DND-41 (cell line): Measurements from ENCODE around the gene PPFIBP1.

ENCODE experiments used
- ATAC-seq: fragments of 200-7000 bp; cut with Tn5 transposase; 3 replicates; pipeline ENCODE4 v1.9.1; 2021; ENCODE audit warnings: low read depth; ENCODE audit not compliant: insufficient read depth
- DNase-seq: peaks from one replicate; pipeline ENCODE4 v3.0.0-alpha.2; 2020
- H2AFZ ChIP-seq: 2 replicates; pipeline ENCODE4 v1.6.0; 2012; ENCODE audit warnings: low read depth, low read length
- H3K27ac ChIP-seq: 2 replicates; pipeline ENCODE4 v1.5.1; 2012; ENCODE audit warnings: low read length, inconsistent platforms
- H3K27me3 ChIP-seq: fragments of 200-600 bp; sonication (generic); 2 replicates; pipeline ENCODE4 v1.6.0; 2012; ENCODE audit warnings: low read length, mild to moderate bottlenecking, inconsistent platforms; ENCODE audit not compliant: insufficient read depth, poor library complexity
- H3K36me3 ChIP-seq: 2 replicates; pipeline ENCODE4 v1.5.1; 2012; ENCODE audit warnings: low read length, inconsistent platforms; ENCODE audit not compliant: insufficient read depth
- H3K4me1 ChIP-seq: 2 replicates; pipeline ENCODE4 v1.5.1; 2012; ENCODE audit warnings: mild to moderate bottlenecking, low read length; ENCODE audit not compliant: insufficient read depth
- H3K4me2 ChIP-seq: 2 replicates; pipeline ENCODE4 v1.6.0; 2012; ENCODE audit warnings: mild to moderate bottlenecking, moderate library complexity, low read length, inconsistent platforms; ENCODE audit not compliant: insufficient read depth
- H3K4me3 ChIP-seq, 2 experiments: fragments of 200-600 bp in 1 of 2; shearing (Covaris generic) in 1 of 2; 2 replicates each; pipeline ENCODE4 v1.5.1; 2012 to 2016; ENCODE audit warnings: inconsistent platforms in 2 of 2, low read length in 2 of 2, mild to moderate bottlenecking in 2 of 2, low read depth in 1 of 2, moderate library complexity in 1 of 2
- H3K79me2 ChIP-seq: 2 replicates; pipeline ENCODE4 v1.6.0; 2012; ENCODE audit warnings: low read length, inconsistent platforms; ENCODE audit not compliant: insufficient read depth
- H3K9ac ChIP-seq: 2 replicates; pipeline ENCODE4 v1.6.0; 2012; ENCODE audit warnings: low read depth, mild to moderate bottlenecking, inconsistent platforms, low read length, moderate library complexity
- H3K9me3 ChIP-seq: 2 replicates; pipeline ENCODE4 v1.5.1; 2012; ENCODE audit warnings: low read length, moderate library complexity, mild to moderate bottlenecking, inconsistent platforms; ENCODE audit not compliant: insufficient read depth, severe bottlenecking
- H4K20me1 ChIP-seq: 2 replicates; pipeline ENCODE4 v1.6.0; 2012; ENCODE audit warnings: low read length; ENCODE audit not compliant: insufficient read depth
- CTCF ChIP-seq: IDR thresholded peaks from 2 replicates; pipeline ENCODE4 v1.5.1; 2012; ENCODE audit warnings: borderline replicate concordance, low read length, moderate library complexity, mild to moderate bottlenecking; ENCODE audit not compliant: poor library complexity, severe bottlenecking; ENCODE audit errors: extremely low read depth
- EZH2 ChIP-seq: IDR thresholded peaks from 3 replicates; pipeline ENCODE4 v1.6.1; 2012; ENCODE audit warnings: borderline replicate concordance, low read depth, mild to moderate bottlenecking, moderate library complexity, low read length, inconsistent platforms; ENCODE audit not compliant: severe bottlenecking

Gene PPFIBP1

GRCh38 chr12:27674989-27675388 is 151.0 kb downstream of the PPFIBP1 start:
- Histone ChIP-seq H3K4me2 (no peak overlapping the region), H3K4me1 (no peaks in the 10 kb centered on the region), H3K79me2 (no peaks in the 10 kb centered on the region), H2AFZ (no peak overlapping the region), H3K36me3 (no peaks in the 10 kb centered on the region), H3K27me3 (peaks cover 4% of the 10 kb centered on the region), H3K9ac (no peak overlapping the region), H4K20me1 (no peaks in the 10 kb centered on the region), H3K9me3 (no peaks in the 10 kb centered on the region), H3K4me3 (no peak overlapping the region), H3K27ac (no peak overlapping the region)
- TF ChIP-seq EZH2 = no peak
- no peak for TF ChIP-seq CTCF
- DNase-seq (no peak), ATAC-seq (no peak)

GRCh38 chr12:27680619-27681018 is 156.6 kb downstream of the PPFIBP1 start:
- TF ChIP-seq EZH2 (no peak), CTCF (no peak)
- Histone ChIP-seq H3K27me3 (peaks cover 4% of the 10 kb centered on the region), H3K4me1 (no peaks in the 10 kb centered on the region), H3K9me3 (no peaks in the 10 kb centered on the region), H3K79me2 (no peaks in the 10 kb centered on the region), H3K36me3 (no peaks in the 10 kb centered on the region), H3K4me3 (no peak overlapping the region), H3K27ac (no peak overlapping the region), H3K9ac (no peak overlapping the region), H2AFZ (no peak overlapping the region), H3K4me2 (no peak overlapping the region), H4K20me1 (no peaks in the 10 kb centered on the region)
- no peak for DNase-seq
- ATAC-seq = no peak

GRCh38 chr12:27682534-27682933 is 158.5 kb downstream of the PPFIBP1 start:
- no peaks in the 10 kb centered on the region for H3K79me2 ChIP-seq
- H2AFZ ChIP-seq = no peak overlapping the region
- DNase-seq (no peak), ATAC-seq (no peak)
- no peaks in the 10 kb centered on the region for H3K36me3 ChIP-seq
- no peak overlapping the region for H3K4me3 ChIP-seq
- no peak overlapping the region for H3K4me2 ChIP-seq
- H3K27me3 ChIP-seq = no peaks in the 10 kb centered on the region
- no peak overlapping the region for H3K9ac ChIP-seq
- H4K20me1 ChIP-seq = no peaks in the 10 kb centered on the region
- H3K4me1 ChIP-seq = no peaks in the 10 kb centered on the region
- H3K9me3 ChIP-seq = no peaks in the 10 kb centered on the region
- H3K27ac ChIP-seq = no peak overlapping the region
- TF ChIP-seq EZH2 = no peak
- TF ChIP-seq CTCF = no peak

- Histone ChIP-seq H3K36me3 (no peaks in the 10 kb centered on the region), H3K4me2 (no peak overlapping the region), H2AFZ (no peak overlapping the region), H3K9ac (no peak overlapping the region), H3K9me3 (no peaks in the 10 kb centered on the region), H3K27ac (no peak overlapping the region), H3K79me2 (no peaks in the 10 kb centered on the region), H4K20me1 (no peaks in the 10 kb centered on the region), H3K27me3 (no peaks in the 10 kb centered on the region), H3K4me3 (no peak overlapping the region), H3K4me1 (no peaks in the 10 kb centered on the region)
- no peak for DNase-seq
- TF ChIP-seq CTCF = no peak
- TF ChIP-seq EZH2 = no peak
- ATAC-seq = no peak
Observed at GRCh38 chr12:27685274-27685673, 161.3 kb downstream of the PPFIBP1 start.
